C4-2B (cell line): ENCODE data around the gene LRP1-AS.

Experiments used
- ZFX ChIP-seq: fragments of 450-650 bp; IDR thresholded peaks from 2 replicates; pipeline ENCODE4 v1.6.1; 2017
- TF ChIP-seq, protein P1 (sequence below): fragments of 450-650 bp; conservative IDR thresholded peaks from 2 replicates; pipeline ENCODE4 v1.5.1; 2017; ENCODE audit warnings: mild to moderate bottlenecking

- TF ChIP-seq, protein P1, sequence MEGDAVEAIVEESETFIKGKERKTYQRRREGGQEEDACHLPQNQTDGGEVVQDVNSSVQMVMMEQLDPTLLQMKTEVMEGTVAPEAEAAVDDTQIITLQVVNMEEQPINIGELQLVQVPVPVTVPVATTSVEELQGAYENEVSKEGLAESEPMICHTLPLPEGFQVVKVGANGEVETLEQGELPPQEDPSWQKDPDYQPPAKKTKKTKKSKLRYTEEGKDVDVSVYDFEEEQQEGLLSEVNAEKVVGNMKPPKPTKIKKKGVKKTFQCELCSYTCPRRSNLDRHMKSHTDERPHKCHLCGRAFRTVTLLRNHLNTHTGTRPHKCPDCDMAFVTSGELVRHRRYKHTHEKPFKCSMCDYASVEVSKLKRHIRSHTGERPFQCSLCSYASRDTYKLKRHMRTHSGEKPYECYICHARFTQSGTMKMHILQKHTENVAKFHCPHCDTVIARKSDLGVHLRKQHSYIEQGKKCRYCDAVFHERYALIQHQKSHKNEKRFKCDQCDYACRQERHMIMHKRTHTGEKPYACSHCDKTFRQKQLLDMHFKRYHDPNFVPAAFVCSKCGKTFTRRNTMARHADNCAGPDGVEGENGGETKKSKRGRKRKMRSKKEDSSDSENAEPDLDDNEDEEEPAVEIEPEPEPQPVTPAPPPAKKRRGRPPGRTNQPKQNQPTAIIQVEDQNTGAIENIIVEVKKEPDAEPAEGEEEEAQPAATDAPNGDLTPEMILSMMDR, result no peak
- TF ChIP-seq ZFX, result no peak
Observed at GRCh38 chr12:57130941-57131340, 16.5 kb downstream of the LRP1-AS start.
